NT2/D1 (cell line): Measurements from ENCODE around the gene FAM110D.

Source experiments
- DNase-seq: peaks from one replicate; pipeline ENCODE4 v3.0.0-alpha.2; 2011; ENCODE audit warnings: low read depth, low spot score
- H3K27me3 ChIP-seq: 2 replicates; pipeline ENCODE4 v1.6.0; 2011; ENCODE audit warnings: mild to moderate bottlenecking; ENCODE audit not compliant: insufficient read length, insufficient read depth
- H3K36me3 ChIP-seq: 2 replicates; pipeline ENCODE4 v1.6.1; 2011; ENCODE audit warnings: mild to moderate bottlenecking, low read length, mixed read lengths; ENCODE audit not compliant: insufficient read depth, insufficient read length
- H3K4me1 ChIP-seq: 2 replicates; pipeline ENCODE4 v1.5.1; 2011; ENCODE audit not compliant: insufficient read depth, insufficient read length
- H3K4me3 ChIP-seq: 2 replicates; pipeline ENCODE4 v1.5.1; 2011; ENCODE audit warnings: low read depth; ENCODE audit not compliant: insufficient read length
- H3K9ac ChIP-seq: 2 replicates; pipeline ENCODE4 v1.6.0; 2011; ENCODE audit warnings: low read depth; ENCODE audit not compliant: insufficient read length
- H3K9me3 ChIP-seq: 2 replicates; pipeline ENCODE4 v1.5.1; 2011; ENCODE audit warnings: mild to moderate bottlenecking, low read length; ENCODE audit not compliant: insufficient read depth
- SUZ12 ChIP-seq: IDR thresholded peaks from 2 replicates; pipeline ENCODE4 v1.6.1; 2011; ENCODE audit not compliant: insufficient read length, insufficient read depth; ENCODE audit errors: extremely low read depth
- YY1 ChIP-seq: IDR thresholded peaks from 2 replicates; pipeline ENCODE4 v1.6.1; 2011; ENCODE audit not compliant: insufficient read length, insufficient read depth
- ZNF274 ChIP-seq: IDR thresholded peaks from 2 replicates; pipeline ENCODE4 v1.6.1; 2011; ENCODE audit warnings: mild to moderate bottlenecking, low read depth, low read length

The FAM110D gene

DNA sequence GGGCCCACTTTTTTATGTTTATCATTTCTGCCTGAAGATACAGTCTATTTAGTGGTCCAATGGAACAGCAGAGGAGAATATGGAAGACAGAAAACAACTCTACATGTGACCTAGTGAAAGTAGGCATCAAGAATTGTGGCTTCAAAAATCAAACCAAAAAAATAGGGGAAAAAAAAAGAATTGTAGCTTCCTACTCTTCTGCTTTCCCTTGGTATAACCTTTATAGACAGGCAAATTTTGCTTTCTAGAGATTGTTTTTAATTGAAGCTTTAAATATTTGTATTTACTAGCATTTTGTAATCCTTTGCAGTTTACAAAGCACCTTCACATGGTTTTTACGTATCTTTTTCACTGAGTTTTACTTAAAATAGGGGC, 32.9 kb upstream of the FAM110D start:
- Histone ChIP-seq H3K36me3 (no peaks in the 10 kb centered on the region), H3K9ac (no peak overlapping the region), H3K4me3 (no peak overlapping the region), H3K4me1 (no peaks in the 10 kb centered on the region), H3K27me3 (no peaks in the 10 kb centered on the region), H3K9me3 (no peaks in the 10 kb centered on the region)
- no peak for TF ChIP-seq SUZ12
- no peak for DNase-seq

DNA sequence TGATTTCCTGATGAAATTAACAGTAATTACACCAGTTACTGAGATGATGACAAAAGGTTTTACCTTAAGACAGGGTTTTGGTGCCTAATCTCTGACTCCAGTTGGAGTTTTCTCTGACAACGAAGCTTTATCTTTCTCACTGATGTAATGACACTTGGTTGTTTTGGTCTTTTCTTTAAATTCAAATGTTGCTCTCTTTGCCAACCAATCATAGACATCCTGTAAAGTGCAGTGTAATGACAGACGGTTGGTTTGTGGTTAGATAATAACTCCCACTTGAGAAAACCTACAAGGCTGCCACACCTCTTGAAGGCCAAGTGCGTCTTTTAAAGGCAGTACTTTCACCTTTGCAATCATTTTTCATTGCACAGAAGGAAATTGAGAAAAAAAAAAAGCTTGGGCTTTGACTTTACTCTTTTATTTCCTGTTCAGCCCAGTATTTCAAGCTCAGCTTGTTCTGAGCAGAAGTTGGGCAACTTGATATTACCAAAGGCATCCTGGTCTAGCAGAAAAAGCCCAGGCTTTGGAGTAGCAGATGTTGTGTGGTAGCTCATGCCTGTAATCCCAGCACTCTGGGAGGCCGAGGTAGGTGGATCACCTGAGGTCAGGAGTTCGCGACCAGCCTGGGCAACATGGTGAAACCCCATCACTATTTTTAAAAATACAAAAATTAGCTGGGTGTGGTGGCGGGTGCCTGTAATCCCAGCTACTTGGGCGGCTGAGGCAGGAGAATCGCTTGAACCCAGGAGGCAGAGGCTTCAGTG, 32.4 kb upstream of the FAM110D start:
- no peaks in the 10 kb centered on the region for H3K27me3 ChIP-seq
- H3K4me1 ChIP-seq, result no peaks in the 10 kb centered on the region
- H3K4me3 ChIP-seq, result no peak overlapping the region
- TF ChIP-seq ZNF274, result no peak
- no peak for TF ChIP-seq YY1
- TF ChIP-seq SUZ12, result no peak
- no peak overlapping the region for H3K9ac ChIP-seq
- no peaks in the 10 kb centered on the region for H3K36me3 ChIP-seq
- H3K9me3 ChIP-seq, result no peaks in the 10 kb centered on the region
- DNase-seq, result no peak

DNA sequence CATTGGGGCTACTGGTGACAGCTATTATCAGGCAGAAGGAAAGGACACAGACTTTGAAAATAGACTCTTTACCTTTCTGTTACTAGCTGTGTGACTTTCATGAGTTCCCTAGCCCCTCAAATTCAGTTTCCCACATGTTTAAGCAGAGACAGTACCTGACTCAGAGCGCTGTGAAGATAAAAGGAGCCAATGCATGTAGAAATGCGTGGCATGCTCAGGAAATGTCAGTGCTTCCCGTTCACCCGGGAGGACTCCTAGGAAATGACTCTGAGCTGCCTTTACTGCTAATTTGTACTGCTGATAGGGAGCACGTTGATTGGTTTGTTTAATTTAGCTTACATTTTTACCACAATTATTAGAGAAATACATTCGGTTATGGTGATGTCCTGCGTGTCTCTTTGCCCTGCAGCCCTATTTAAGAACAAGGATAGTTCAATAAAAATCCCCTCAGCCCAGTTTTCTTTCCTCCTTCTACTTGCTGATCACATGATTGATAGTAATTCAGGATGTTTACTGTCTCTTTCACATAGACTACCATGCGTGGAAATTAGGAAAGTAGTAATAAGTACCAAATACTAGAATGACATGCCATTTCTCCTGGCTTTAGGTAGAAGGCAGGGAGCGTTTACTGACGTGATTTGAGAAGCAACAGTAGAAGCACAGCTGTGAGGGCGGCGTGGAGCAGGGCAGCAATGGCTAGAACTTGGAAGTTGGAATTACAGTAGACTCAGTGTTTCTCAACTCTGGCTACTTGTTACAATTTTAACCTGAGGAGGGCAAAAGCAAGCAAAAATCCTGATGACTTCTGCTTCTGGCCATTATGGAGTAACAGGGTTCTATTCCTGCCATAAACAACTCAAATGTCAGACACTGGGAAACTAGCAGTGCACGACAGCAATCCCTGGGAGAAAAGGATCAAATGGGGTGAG, 31.4 kb upstream of the FAM110D start:
- H3K9ac ChIP-seq, result no peak overlapping the region
- H3K4me3 ChIP-seq, result no peak overlapping the region
- no peaks in the 10 kb centered on the region for H3K4me1 ChIP-seq
- no peaks in the 10 kb centered on the region for H3K36me3 ChIP-seq
- DNase-seq, result no peak
- TF ChIP-seq ZNF274 (no peak), YY1 (no peak), SUZ12 (no peak)
- no peaks in the 10 kb centered on the region for H3K9me3 ChIP-seq
- H3K27me3 ChIP-seq, result no peaks in the 10 kb centered on the region

DNA sequence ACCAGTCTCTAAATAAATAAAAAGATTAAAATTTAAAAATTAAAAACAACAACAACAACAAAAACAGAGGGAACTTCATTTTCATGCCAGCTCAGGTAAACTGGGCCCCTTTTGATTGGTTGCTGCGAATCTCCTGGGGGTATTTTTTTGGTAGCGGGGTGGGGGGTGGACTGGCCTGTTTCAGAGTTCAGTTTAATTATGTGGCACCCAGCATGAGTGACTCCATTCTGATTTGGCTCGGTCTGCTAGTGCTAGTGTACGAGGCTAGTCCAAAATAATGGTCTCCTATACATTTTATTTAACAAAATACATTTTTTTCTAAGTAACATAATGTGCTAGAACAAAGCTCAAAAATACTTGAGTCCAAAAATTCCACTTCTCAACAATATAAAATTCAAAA, 29.1 kb upstream of the FAM110D start:
- Histone ChIP-seq H3K9ac (no peak overlapping the region), H3K9me3 (no peaks in the 10 kb centered on the region), H3K4me3 (no peak overlapping the region), H3K4me1 (no peaks in the 10 kb centered on the region), H3K36me3 (no peaks in the 10 kb centered on the region), H3K27me3 (no peaks in the 10 kb centered on the region)
- TF ChIP-seq YY1, result no peak
- TF ChIP-seq ZNF274, result no peak
- DNase-seq, result no peak

DNA sequence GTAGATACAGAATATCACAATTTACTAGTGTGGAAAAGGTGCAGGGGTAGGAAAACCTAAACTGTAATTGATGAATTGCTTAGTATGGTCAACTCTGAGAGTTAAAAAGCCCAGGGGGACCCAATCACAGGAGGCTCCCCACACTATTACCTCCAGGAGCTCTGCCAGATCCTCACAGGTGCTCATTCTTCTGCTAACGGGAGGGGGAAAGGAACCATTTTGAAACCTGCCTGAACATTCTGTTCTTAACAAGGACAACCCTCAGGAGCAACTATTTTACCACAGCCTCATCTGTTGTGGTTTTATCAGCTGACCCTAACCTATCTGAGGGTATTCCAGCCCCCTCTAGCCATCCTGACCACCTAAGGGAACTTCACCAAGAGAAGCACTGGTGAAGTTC, 28.2 kb upstream of the FAM110D start:
- H3K36me3 ChIP-seq, result no peaks in the 10 kb centered on the region
- TF ChIP-seq ZNF274, result no peak
- TF ChIP-seq SUZ12, result no peak
- TF ChIP-seq YY1, result no peak
- H3K9me3 ChIP-seq, result no peaks in the 10 kb centered on the region
- H3K27me3 ChIP-seq, result no peaks in the 10 kb centered on the region
- no peaks in the 10 kb centered on the region for H3K4me1 ChIP-seq
- no peak overlapping the region for H3K9ac ChIP-seq
- no peak for DNase-seq
- H3K4me3 ChIP-seq, result no peak overlapping the region

DNA sequence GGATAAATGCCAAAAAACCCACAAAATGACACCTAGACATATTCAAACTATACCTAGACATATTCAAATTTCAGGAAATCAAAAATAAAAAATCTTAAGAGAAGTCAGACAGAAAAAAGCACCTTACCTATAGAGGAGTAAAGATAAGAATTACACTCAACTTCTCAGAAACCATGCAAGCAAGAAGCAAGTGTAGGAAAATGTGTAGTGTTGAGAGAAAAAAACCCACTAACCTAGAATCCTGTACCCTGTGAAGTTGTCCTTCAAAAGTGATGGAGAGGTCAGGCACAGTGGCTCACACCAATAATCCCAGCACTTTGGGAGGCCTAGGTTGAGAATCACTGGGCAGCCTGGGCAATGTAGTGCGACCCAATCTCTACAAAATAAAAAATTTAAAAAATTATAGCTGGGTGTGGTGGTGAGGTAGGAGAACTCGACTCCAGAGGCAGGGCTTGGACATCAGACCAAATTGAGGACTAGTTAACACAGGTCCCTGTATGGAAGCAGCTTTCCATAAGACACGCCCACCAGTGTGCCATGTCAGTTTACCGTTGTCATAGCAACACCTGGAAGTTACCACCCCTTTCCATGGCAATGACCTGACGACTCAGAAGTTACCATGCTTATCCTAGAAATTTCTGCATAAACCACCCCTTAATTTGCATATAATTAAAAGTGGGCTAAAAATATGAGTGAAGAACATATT, 26.6 kb upstream of the FAM110D start:
- no peak overlapping the region for H3K9ac ChIP-seq
- DNase-seq, result no peak
- H3K4me1 ChIP-seq, result no peaks in the 10 kb centered on the region
- H3K36me3 ChIP-seq, result no peaks in the 10 kb centered on the region
- H3K4me3 ChIP-seq, result no peak overlapping the region
- no peaks in the 10 kb centered on the region for H3K9me3 ChIP-seq
- TF ChIP-seq SUZ12 (no peak), YY1 (no peak), ZNF274 (no peak)
- no peaks in the 10 kb centered on the region for H3K27me3 ChIP-seq

DNA sequence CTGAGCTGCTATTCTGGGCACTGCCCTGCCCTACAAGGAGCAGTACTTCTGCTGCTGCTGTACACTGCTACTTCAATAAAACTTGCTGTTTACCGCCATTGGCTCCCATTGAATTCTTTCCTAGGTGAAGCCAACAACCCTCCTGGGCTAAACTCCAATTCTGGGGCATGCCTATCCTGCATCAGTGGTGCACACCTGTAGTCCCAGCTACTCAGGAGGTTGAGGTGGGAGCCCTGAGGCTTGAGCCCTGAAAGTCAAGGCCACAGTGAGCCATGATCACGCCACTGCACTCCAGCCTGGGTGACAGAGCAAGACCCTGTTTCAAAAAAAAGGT, 26.1 kb upstream of the FAM110D start:
- TF ChIP-seq YY1 (no peak), SUZ12 (no peak), ZNF274 (no peak)
- H3K4me1 ChIP-seq, result no peaks in the 10 kb centered on the region
- no peaks in the 10 kb centered on the region for H3K36me3 ChIP-seq
- H3K9me3 ChIP-seq, result no peaks in the 10 kb centered on the region
- DNase-seq, result no peak
- no peaks in the 10 kb centered on the region for H3K27me3 ChIP-seq
- H3K9ac ChIP-seq, result no peak overlapping the region
- H3K4me3 ChIP-seq, result no peak overlapping the region
